Measurements from ENCODE around the gene RABEP1.

DNA sequence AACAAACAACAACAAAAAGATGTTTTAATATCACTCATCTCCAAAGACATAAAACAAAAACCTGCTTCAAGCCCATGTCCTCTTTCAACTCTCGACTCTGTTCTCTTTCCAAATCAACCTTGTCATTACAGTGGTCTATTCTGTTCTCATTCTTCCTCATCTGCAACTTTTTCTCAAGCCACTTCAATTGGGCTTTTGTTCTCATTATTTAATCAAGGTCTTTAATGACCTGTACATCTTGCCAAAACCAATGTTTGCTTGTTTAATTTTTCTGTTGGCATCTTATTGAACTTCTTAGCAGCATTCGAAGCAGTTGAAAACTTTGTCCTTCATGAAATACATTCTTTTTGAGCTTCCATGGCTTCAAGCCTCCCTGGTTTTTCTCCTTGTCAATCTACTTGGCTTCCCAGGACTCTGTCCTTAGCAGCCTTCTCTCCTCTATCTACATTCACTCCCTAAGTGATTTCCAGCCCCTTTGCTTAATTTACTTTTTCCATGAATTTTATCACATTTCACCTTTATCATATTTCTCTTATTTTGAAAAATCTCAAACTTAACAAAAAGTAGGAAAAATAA, 19.6 kb upstream of the RABEP1 start:
- TF ChIP-seq, protein P1, sequence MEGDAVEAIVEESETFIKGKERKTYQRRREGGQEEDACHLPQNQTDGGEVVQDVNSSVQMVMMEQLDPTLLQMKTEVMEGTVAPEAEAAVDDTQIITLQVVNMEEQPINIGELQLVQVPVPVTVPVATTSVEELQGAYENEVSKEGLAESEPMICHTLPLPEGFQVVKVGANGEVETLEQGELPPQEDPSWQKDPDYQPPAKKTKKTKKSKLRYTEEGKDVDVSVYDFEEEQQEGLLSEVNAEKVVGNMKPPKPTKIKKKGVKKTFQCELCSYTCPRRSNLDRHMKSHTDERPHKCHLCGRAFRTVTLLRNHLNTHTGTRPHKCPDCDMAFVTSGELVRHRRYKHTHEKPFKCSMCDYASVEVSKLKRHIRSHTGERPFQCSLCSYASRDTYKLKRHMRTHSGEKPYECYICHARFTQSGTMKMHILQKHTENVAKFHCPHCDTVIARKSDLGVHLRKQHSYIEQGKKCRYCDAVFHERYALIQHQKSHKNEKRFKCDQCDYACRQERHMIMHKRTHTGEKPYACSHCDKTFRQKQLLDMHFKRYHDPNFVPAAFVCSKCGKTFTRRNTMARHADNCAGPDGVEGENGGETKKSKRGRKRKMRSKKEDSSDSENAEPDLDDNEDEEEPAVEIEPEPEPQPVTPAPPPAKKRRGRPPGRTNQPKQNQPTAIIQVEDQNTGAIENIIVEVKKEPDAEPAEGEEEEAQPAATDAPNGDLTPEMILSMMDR (IDR thresholded peaks at IDR 0.05): no peak
- TF ChIP-seq POLR2A (IDR thresholded peaks at IDR 0.05): no peak

Data from lower leg skin (tissue), 3 donors.